CD14-positive monocyte (primary cell): Measurements from ENCODE around the gene SLC17A2. TPM values are rescaled to one million over a fixed set of nuclear protein-coding genes. Genes with fewer than 3 reads are reported as not detected.

Source experiments
- DNase-seq, 3 donors: peaks; one replicate each; pipeline ENCODE4 v3.0.0-alpha.2; 2011 to 2022
- H2AFZ ChIP-seq: 2 replicates; pipeline ENCODE4 v1.6.0; 2012; ENCODE audit warnings: mild to moderate bottlenecking, low read depth, low read length, inconsistent platforms; ENCODE audit not compliant: insufficient read depth, poor library complexity, severe bottlenecking
- H3K27ac ChIP-seq, 2 donors: 1 replicate in 1 of 2; 2 replicates in 1 of 2; pipeline ENCODE4 v1.5.1; 2012 to 2013; ENCODE audit warnings: low read length in 2 of 2, control low read depth in 1 of 2, inconsistent platforms in 1 of 2, low read depth in 1 of 2, mild to moderate bottlenecking in 1 of 2
- H3K27me3 ChIP-seq, 2 donors: one replicate each; pipeline versions ENCODE4 v1.6.0 to v1.6.1; 2011 to 2013; ENCODE audit warnings: low read length in 2 of 2; ENCODE audit not compliant: control insufficient read depth in 2 of 2, insufficient read depth in 2 of 2
- H3K36me3 ChIP-seq, 2 donors: replicated peaks in 1 of 2; 1 replicate in 1 of 2; 2 replicates in 1 of 2; pipeline versions ENCODE4 v1.5.1 to v1.6.1; 2012 to 2013; ENCODE audit warnings: low read length in 2 of 2, control low read depth in 1 of 2, inconsistent platforms in 1 of 2, mild to moderate bottlenecking in 1 of 2; ENCODE audit not compliant: insufficient read depth in 2 of 2, control insufficient read depth in 1 of 2
- H3K4me1 ChIP-seq, 2 donors: 1 replicate in 1 of 2; 2 replicates in 1 of 2; pipeline versions ENCODE4 v1.5.1 to v1.6.1; 2012 to 2013; ENCODE audit warnings: low read length in 2 of 2, control low read depth in 1 of 2, inconsistent platforms in 1 of 2, mild to moderate bottlenecking in 1 of 2, moderate library complexity in 1 of 2; ENCODE audit not compliant: insufficient read depth in 2 of 2, control insufficient read depth in 1 of 2
- H3K4me2 ChIP-seq: replicated peaks from 2 replicates; pipeline ENCODE3; 2012; ENCODE audit warnings: low read length, moderate library complexity, mild to moderate bottlenecking; ENCODE audit not compliant: poor library complexity, severe bottlenecking; ENCODE audit errors: extremely low read depth
- H3K4me3 ChIP-seq, 3 experiments: fragments of 200-600 bp in 1 of 3; sonication (generic) in 1 of 3; replicated peaks in 1 of 3; 1 replicate in 2 of 3; 2 replicates in 1 of 3; pipeline ENCODE4 v1.5.1; 2011 to 2013; ENCODE audit warnings: low read length in 3 of 3, mild to moderate bottlenecking in 3 of 3, control low read depth in 2 of 3, low read depth in 2 of 3, inconsistent platforms in 1 of 3, moderate library complexity in 1 of 3
- H3K79me2 ChIP-seq: 2 replicates; pipeline ENCODE4 v1.6.0; 2012; ENCODE audit warnings: mild to moderate bottlenecking, control low read depth, inconsistent platforms, low read length, moderate library complexity; ENCODE audit not compliant: insufficient read depth
- H3K9ac ChIP-seq: 2 replicates; pipeline ENCODE4 v1.6.0; 2017; ENCODE audit warnings: low read length, mild to moderate bottlenecking; ENCODE audit not compliant: insufficient read depth, poor library complexity, severe bottlenecking
- H3K9me3 ChIP-seq, 2 donors: replicated peaks in 1 of 2; 1 replicate in 1 of 2; 2 replicates in 1 of 2; pipeline versions ENCODE4 v1.5.1 to v1.6.1; 2012 to 2013; ENCODE audit warnings: low read length in 2 of 2, control low read depth in 1 of 2; ENCODE audit not compliant: control insufficient read depth in 1 of 2, insufficient read depth in 1 of 2
- H4K20me1 ChIP-seq: 2 replicates; pipeline ENCODE4 v1.6.0; 2012; ENCODE audit warnings: mild to moderate bottlenecking, low read length, control low read depth, moderate library complexity; ENCODE audit not compliant: insufficient read depth
- H3K27ac Mint-ChIP-seq, 7 donors: one replicate each; pipeline ENCODE4 v1.8.0; 2020; ENCODE audit warnings: mild to moderate bottlenecking in 7 of 7, mixed read lengths in 7 of 7, moderate library complexity in 6 of 7, inconsistent platforms in 2 of 7
- H3K27me3 Mint-ChIP-seq, 3 donors: one replicate each; pipeline ENCODE4 v1.8.0; 2021 to 2022; ENCODE audit warnings: low read depth in 3 of 3, mild to moderate bottlenecking in 3 of 3, mixed read lengths in 3 of 3, moderate library complexity in 3 of 3, inconsistent platforms in 1 of 3
- H3K36me3 Mint-ChIP-seq, 2 donors: one replicate each; pipeline ENCODE4 v1.8.0; 2020; ENCODE audit warnings: mixed read lengths in 2 of 2, inconsistent platforms in 1 of 2, mild to moderate bottlenecking in 1 of 2
- H3K4me1 Mint-ChIP-seq: one replicate; pipeline ENCODE4 v1.8.0; 2020; ENCODE audit warnings: mild to moderate bottlenecking, mixed read lengths
- H3K4me3 Mint-ChIP-seq, 2 donors: one replicate each; pipeline ENCODE4 v1.8.0; 2020; ENCODE audit warnings: mild to moderate bottlenecking in 2 of 2, mixed read lengths in 2 of 2, moderate library complexity in 1 of 2
- H3K9me3 Mint-ChIP-seq, 7 donors: one replicate each; pipeline ENCODE4 v1.8.0; 2020 to 2022; ENCODE audit warnings: mixed read lengths in 7 of 7, mild to moderate bottlenecking in 6 of 7, moderate library complexity in 6 of 7, inconsistent platforms in 2 of 7
- WGBS: methylation state at CpG from one replicate; pipeline ENCODE4 v1.1.5; 2013; ENCODE audit warnings: missing lambda C conversion rate; ENCODE audit not compliant: insufficient coverage; 5-methylcytosine and 5-hydroxymethylcytosine counted together
- intact Hi-C, 2 donors: fragments of 100-400 bp; cut with micrococcal nuclease; formaldehyde crosslinking; loops; one replicate each; pipeline versions ENCODE4 v1.15.0 to v1.15.1; 2023
- polyA plus RNA-seq, 3 donors: library from polyadenylated mRNA; depleted of rRNA in 1 of 3; unstranded in 2 of 3; stranded (reverse) in 1 of 3; fragments of 300-500 nt in 2 of 3; fragments of >200 nt in 1 of 3; fragmentation: Illumina TruSeq in 2 of 3; gene quantifications; 1 replicate in 2 of 3; 2 replicates in 1 of 3; pipeline ENCODE4 v1.2.3, GENCODE V29; 2012 to 2021
- TF ChIP-seq, protein P1 (sequence below): fragments of 200-600 bp; IDR thresholded peaks from one replicate; pipeline ENCODE4 v1.8.0; 2022; ENCODE audit warnings: antibody characterized with exemption, mild to moderate bottlenecking

The SLC17A2 gene
- polyA plus RNA-seq, 3 donors, result not detected

- peak overlapping the region in 1 of 2 donors; percentile 60 for H3K4me3 Mint-ChIP-seq
- Histone ChIP-seq H3K79me2 (peaks cover 88% of the 10 kb centered on the region), H3K4me1 (peaks cover 49 to 69% of the 10 kb centered on the region in 2 donors), H2AFZ (no peak overlapping the region), H3K27ac (peak overlapping the region in 1 of 2 donors; percentile 68), H3K27me3 (no peaks in the 10 kb centered on the region), H3K9ac (no peak overlapping the region), H3K9me3 (no peaks in the 10 kb centered on the region), H3K4me3 (peak overlapping the region in 1 of 3 experiments; percentile 50), H4K20me1 (peaks cover 76% of the 10 kb centered on the region), H3K36me3 (peaks cover 69 to 72% of the 10 kb centered on the region in 2 donors), H3K4me2 (peak overlapping the region; percentile 37)
- peaks cover 0 to 2% (median 0%) of the 10 kb centered on the region in 3 donors for H3K27me3 Mint-ChIP-seq
- H3K4me1 Mint-ChIP-seq, result peaks cover 66% of the 10 kb centered on the region
- TF ChIP-seq, protein P1, sequence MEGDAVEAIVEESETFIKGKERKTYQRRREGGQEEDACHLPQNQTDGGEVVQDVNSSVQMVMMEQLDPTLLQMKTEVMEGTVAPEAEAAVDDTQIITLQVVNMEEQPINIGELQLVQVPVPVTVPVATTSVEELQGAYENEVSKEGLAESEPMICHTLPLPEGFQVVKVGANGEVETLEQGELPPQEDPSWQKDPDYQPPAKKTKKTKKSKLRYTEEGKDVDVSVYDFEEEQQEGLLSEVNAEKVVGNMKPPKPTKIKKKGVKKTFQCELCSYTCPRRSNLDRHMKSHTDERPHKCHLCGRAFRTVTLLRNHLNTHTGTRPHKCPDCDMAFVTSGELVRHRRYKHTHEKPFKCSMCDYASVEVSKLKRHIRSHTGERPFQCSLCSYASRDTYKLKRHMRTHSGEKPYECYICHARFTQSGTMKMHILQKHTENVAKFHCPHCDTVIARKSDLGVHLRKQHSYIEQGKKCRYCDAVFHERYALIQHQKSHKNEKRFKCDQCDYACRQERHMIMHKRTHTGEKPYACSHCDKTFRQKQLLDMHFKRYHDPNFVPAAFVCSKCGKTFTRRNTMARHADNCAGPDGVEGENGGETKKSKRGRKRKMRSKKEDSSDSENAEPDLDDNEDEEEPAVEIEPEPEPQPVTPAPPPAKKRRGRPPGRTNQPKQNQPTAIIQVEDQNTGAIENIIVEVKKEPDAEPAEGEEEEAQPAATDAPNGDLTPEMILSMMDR, result no peak
- H3K36me3 Mint-ChIP-seq, result peaks cover 63 to 71% of the 10 kb centered on the region in 2 donors
- H3K9me3 Mint-ChIP-seq, result peaks cover 0 to 3% (median 0%) of the 10 kb centered on the region in 7 donors
- intact Hi-C loops, result loop anchor here in 1 of 2 donors (10.0 kb wide), 1 partner anchor 58 kb away; a partner anchor contains a TSS
- H3K27ac Mint-ChIP-seq, result peak overlapping the region in 6 of 7 donors; percentile 27 to 77 (median 67)
- WGBS, result 91% methylated on average over 8 of the region's 9 CpGs
- no peak for DNase-seq
Measured at GRCh38 chr6:25966711-25967110, 36.2 kb upstream of the SLC17A2 start.

GRCh38 chr6:25965058-25965457 is 34.6 kb upstream of the SLC17A2 start:
- Histone ChIP-seq H3K27me3 (no peaks in the 10 kb centered on the region), H3K4me2 (peak overlapping the region; percentile 99), H3K36me3 (peaks cover 52 to 56% of the 10 kb centered on the region in 2 donors)

More at GRCh38 chr6:25965058-25965457, 34.6 kb upstream of the SLC17A2 start:
- H3K79me2 ChIP-seq, result peaks cover 72% of the 10 kb centered on the region
- H3K27ac Mint-ChIP-seq, result peak overlapping the region; percentile 72 to 99 (median 83)
- intact Hi-C loops, result loop anchor here in 1 of 2 donors (10.0 kb wide), 1 partner anchor 60 kb away; a partner anchor contains a TSS
- peak overlapping the region; percentile 34 to 61 for H3K27ac ChIP-seq
- H3K4me1 ChIP-seq, result peaks cover 55 to 70% of the 10 kb centered on the region in 2 donors
- H3K4me3 Mint-ChIP-seq, result peak overlapping the region; percentile 67 to 74
- peaks cover 0 to 3% (median 0%) of the 10 kb centered on the region in 7 donors for H3K9me3 Mint-ChIP-seq
- H3K9ac ChIP-seq, result no peak overlapping the region
- H3K9me3 ChIP-seq, result peaks cover 0 to 3% of the 10 kb centered on the region in 2 donors
- peak overlapping the region in 2 of 3 experiments; percentile 100 for H3K4me3 ChIP-seq
- H3K36me3 Mint-ChIP-seq, result peaks cover 48 to 55% of the 10 kb centered on the region in 2 donors
- H2AFZ ChIP-seq, result no peak overlapping the region
- H4K20me1 ChIP-seq, result peaks cover 59% of the 10 kb centered on the region
- TF ChIP-seq, protein P1, result no peak
- peaks cover 63% of the 10 kb centered on the region for H3K4me1 Mint-ChIP-seq
- DNase-seq, result peak in 1 of 3 donors; percentile 10
- WGBS, result no CpG with 5 or more reads among the region's 4 CpGs
- H3K27me3 Mint-ChIP-seq, result peaks cover 0 to 2% (median 0%) of the 10 kb centered on the region in 3 donors
